Thyroid gland (tissue), 4 donors: ENCODE data around the gene TCF19. TPM values are rescaled to one million over a fixed set of nuclear protein-coding genes. Genes with fewer than 3 reads are reported as not detected.

Experiments used
- DNase-seq, 2 donors: peaks; one replicate each; pipeline ENCODE4 v3.0.0-alpha.2; 2019
- H3K27ac ChIP-seq, 3 donors: fragments of 200-600 bp; sonication (generic); 1 replicate in 2 of 3; 2 replicates in 1 of 3; pipeline ENCODE4 v1.5.1; 2016 to 2019; ENCODE audit warnings: mild to moderate bottlenecking in 1 of 3, moderate library complexity in 1 of 3
- H3K27me3 ChIP-seq: fragments of 200-600 bp; sonication (generic); one replicate; pipeline ENCODE4 v1.5.1; 2019
- H3K36me3 ChIP-seq, 2 donors: fragments of 200-600 bp; sonication (generic); one replicate each; pipeline ENCODE4 v1.5.1; 2016 to 2019
- H3K4me1 ChIP-seq, 2 donors: fragments of 200-600 bp; sonication (generic); one replicate each; pipeline ENCODE4 v1.5.1; 2017 to 2019
- H3K4me3 ChIP-seq, 3 donors: fragments of 200-600 bp; sonication (generic); replicated peaks in 1 of 3; 1 replicate in 2 of 3; 2 replicates in 1 of 3; pipeline ENCODE4 v1.5.1; 2016; ENCODE audit warnings: mild to moderate bottlenecking in 1 of 3
- H3K9me3 ChIP-seq: fragments of 200-600 bp; sonication (generic); one replicate; pipeline ENCODE4 v1.5.1; 2017
- POLR2A ChIP-seq, 2 donors: fragments of 450-650 bp; IDR thresholded peaks; one replicate each; pipeline ENCODE4 v1.6.1; 2017; ENCODE audit warnings: antibody characterized with exemption in 2 of 2, mild to moderate bottlenecking in 2 of 2, moderate library complexity in 1 of 2
- WGBS, 2 donors: methylation state at CpG; one replicate each; pipeline ENCODE4 v1.1.5; 2017; 5-methylcytosine and 5-hydroxymethylcytosine counted together
- intact Hi-C: fragments of 100-400 bp; cut with DNase I; formaldehyde crosslinking; loops from one replicate; pipeline ENCODE4 v1.15.1; 2023
- total RNA-seq, 4 donors: library from RNA; depleted of rRNA; stranded (reverse); fragments of >200 nt; gene quantifications; one replicate each; pipeline ENCODE4 v1.2.3, GENCODE V29; 2016
- TF ChIP-seq, protein P1 (sequence below), 6 experiments: fragments of 200-600 bp in 3 of 6; fragments of 450-650 bp in 3 of 6; sonication (generic) in 3 of 6; IDR thresholded peaks; one replicate each; pipeline ENCODE4 v1.5.1; 2016 to 2019; ENCODE audit warnings: antibody characterized with exemption in 6 of 6, mild to moderate bottlenecking in 2 of 6, inconsistent platforms in 1 of 6, moderate library complexity in 1 of 6

Gene TCF19
- total RNA-seq, 4 donors from 2014 or later, result 1.2 to 4.9 (median 3.2) TPM

DNA sequence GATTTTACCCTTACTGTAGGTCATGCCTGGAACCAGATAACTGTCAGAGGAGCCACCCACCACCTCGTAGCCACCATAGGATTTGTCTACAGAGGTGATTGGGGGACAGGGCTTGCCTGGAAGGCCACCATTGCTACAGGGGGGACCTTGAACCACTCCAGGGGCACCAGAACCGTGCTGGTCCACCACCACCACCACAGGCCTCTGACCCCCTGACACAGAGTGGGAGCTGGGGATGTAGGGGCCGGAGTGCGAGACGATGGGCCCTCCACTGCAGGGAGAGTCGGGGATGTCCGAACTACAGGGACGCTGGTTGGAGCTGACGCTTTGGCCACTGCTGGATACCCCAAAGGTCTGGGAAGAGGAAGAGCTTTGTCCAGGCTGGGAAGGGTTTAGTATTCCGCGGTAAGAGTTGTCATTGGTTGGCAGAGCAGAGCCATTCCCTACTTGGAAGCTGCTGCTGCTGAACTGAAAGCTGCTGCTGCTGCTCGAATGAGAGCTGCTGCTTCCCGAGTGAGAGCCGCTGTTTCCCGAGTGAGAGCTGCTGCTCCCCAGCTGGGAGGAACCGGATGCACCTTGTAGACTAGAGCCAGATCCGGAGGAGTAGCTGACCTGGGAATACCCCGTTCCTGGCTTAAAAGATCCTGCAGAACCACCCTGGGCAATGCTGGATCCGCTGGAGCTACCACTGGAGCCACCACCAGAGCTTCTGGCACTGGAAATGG lies 41.6 kb upstream of the TCF19 start:
- Histone ChIP-seq H3K27me3 (no peaks in the 10 kb centered on the region), H3K4me1 (peaks cover 16 to 45% of the 10 kb centered on the region in 2 donors), H3K27ac (peak overlapping the region in 1 of 3 donors; percentile 28), H3K36me3 (no peaks in the 10 kb centered on the region), H3K9me3 (no peaks in the 10 kb centered on the region), H3K4me3 (no peak overlapping the region)
- 65 to 88% methylated on average over 13 to 18 of the region's 19 CpGs for WGBS, 2 donors
- TF ChIP-seq POLR2A (IDR thresholded peaks at IDR 0.05), result no peak
- TF ChIP-seq, protein P1, sequence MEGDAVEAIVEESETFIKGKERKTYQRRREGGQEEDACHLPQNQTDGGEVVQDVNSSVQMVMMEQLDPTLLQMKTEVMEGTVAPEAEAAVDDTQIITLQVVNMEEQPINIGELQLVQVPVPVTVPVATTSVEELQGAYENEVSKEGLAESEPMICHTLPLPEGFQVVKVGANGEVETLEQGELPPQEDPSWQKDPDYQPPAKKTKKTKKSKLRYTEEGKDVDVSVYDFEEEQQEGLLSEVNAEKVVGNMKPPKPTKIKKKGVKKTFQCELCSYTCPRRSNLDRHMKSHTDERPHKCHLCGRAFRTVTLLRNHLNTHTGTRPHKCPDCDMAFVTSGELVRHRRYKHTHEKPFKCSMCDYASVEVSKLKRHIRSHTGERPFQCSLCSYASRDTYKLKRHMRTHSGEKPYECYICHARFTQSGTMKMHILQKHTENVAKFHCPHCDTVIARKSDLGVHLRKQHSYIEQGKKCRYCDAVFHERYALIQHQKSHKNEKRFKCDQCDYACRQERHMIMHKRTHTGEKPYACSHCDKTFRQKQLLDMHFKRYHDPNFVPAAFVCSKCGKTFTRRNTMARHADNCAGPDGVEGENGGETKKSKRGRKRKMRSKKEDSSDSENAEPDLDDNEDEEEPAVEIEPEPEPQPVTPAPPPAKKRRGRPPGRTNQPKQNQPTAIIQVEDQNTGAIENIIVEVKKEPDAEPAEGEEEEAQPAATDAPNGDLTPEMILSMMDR (IDR thresholded peaks at IDR 0.05), result no peak
- DNase-seq, result peak in 1 of 2 donors; percentile 30
- intact Hi-C loops, result no loop called here

DNA sequence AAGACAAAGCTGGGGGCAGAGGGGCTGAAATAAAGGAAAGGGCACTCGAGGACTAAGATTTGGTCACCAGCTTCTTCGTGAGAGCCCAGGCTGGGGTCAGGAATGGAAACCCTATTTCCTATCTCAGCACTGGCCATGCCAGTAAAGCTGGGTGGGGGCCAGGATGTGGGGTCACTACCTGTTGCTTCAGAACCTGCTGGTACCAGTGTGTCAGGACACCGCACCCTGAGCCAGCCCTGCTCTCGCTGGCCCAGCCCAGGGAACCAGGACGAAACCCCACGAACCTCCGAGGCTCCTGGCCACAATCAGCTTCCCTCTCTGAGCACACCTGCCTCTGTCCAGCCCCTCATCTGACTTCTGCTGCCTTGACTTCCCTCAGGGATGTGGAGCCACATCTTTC lies 40.2 kb upstream of the TCF19 start:
- WGBS, 2 donors, result 88 to 93% methylated on average over 6 to 7 of the region's 7 CpGs
- H3K27me3 ChIP-seq, result no peaks in the 10 kb centered on the region
- H3K4me3 ChIP-seq, result no peak overlapping the region
- H3K27ac ChIP-seq, result no peak overlapping the region
- no peak for TF ChIP-seq POLR2A (IDR thresholded peaks at IDR 0.05)
- TF ChIP-seq, protein P1 (IDR thresholded peaks at IDR 0.05), result no peak
- H3K36me3 ChIP-seq, result no peaks in the 10 kb centered on the region
- H3K9me3 ChIP-seq, result no peaks in the 10 kb centered on the region
- intact Hi-C loops, result no loop called here
- DNase-seq, result no peak
- H3K4me1 ChIP-seq, result peaks cover 23 to 57% of the 10 kb centered on the region in 2 donors

DNA sequence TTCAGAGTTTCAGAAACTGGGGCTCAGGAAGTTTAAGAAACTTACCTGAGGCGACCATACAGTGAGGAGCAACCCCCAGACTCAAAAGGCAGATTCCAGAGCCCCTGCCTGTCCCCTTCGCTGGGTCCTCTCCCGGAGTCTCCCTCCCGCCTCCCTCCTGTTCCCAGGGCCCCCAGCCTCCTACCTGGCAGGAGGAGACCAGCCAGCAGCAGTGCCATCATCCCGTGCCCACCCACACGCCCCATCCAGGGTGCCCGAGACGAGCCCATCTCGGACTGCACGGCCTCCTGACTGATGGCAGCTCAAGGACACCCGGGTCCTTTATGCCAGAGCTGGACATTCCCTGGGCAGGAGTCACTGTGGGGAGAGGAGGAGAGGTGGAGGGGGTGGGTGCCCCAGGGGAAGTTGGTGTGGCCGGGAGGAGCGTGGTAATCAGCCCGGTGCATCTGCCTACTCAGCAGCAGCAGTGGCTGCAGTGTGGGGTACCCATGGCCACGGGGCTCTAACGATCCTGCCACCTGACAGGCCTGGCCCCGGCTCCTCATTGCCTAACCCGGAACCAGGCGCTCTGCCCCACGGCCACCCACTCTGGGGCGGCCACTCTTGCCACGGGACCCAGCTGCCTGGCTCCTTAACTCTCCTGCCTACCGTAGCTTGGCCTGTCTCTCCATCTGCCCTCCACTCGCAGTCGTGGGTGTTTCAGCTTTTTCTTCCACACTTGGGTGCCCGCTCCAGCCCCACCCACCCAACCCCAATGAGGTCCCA lies 38.1 kb upstream of the TCF19 start, which contains the start of gene CDSN:
Gene CDSN, minus strand, starts transcription at position 296 of the 765 bp plus-strand sequence. Its CDS starts 27 bp downstream, at position 269.
- H3K4me3 ChIP-seq, result no peak within 1 kb of the TSS
- H3K9me3 ChIP-seq, result no peaks in the 10 kb centered on the region
- no peaks in the 10 kb centered on the region for H3K27me3 ChIP-seq
- no peaks in the 10 kb centered on the region for H3K36me3 ChIP-seq
- H3K27ac ChIP-seq, result no peak within 1 kb of the TSS
- TF ChIP-seq POLR2A (IDR thresholded peaks at IDR 0.05), result no peak
- TF ChIP-seq, protein P1 (IDR thresholded peaks at IDR 0.05), result no peak
- peaks cover 11 to 55% of the 10 kb centered on the region in 2 donors for H3K4me1 ChIP-seq
- DNase-seq, result no peak
- 76 to 79% methylated on average over 14 to 21 of the region's 26 CpGs for WGBS, 2 donors
- intact Hi-C loops, result no loop called here

DNA sequence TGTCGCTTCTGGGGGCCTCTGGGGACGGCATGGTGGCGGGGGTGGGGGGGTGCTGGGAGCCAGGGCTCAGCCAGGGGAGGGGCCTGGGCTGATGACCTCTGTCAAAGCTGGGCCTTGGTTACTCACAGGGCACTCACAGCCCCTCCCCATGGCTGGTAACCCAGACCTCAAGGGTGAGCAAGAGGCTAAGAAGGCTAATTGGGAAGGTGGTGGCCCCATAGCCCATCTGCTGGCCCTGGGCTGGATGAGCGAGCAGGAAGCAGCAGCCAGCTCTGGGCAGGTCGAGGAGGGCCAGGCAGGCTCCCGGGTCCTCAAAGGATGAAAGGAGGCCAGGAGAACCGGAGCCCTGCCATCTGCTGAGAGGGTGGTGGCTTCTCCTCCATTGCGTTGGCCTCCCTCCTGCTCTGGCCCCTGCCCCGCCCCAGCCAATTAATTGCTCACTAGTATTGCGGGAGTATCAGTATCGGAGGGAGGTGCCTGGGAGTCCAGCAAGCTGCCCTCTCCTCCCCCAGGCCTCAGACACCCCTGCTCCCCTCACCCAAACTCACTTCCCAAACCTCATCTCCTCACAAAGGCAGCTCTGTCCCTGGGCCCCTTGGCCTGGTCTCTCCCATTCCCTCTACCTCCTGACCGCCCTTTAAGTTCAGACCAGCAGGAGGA lies 37.1 kb upstream of the TCF19 start:
- no peak for DNase-seq
- Histone ChIP-seq H3K36me3 (no peaks in the 10 kb centered on the region), H3K27me3 (no peaks in the 10 kb centered on the region), H3K9me3 (no peaks in the 10 kb centered on the region), H3K27ac (peak overlapping the region in 1 of 3 donors; percentile 4), H3K4me3 (no peak overlapping the region), H3K4me1 (peaks cover 11 to 55% of the 10 kb centered on the region in 2 donors)
- 81 to 94% methylated on average over 10 to 12 of the region's 12 CpGs for WGBS, 2 donors
- intact Hi-C loops, result no loop called here
- no peak for TF ChIP-seq POLR2A (IDR thresholded peaks at IDR 0.05)
- TF ChIP-seq, protein P1 (IDR thresholded peaks at IDR 0.05), result no peak
